HG02588 (cell line): Measurements from ENCODE around the gene PAXX.
A peak's percentile ranks its signal among the peaks of the same experiment; 100 is the strongest.
"Not testable (repeated sequence)": the region's sequence is repeated elsewhere in the genome, so short reads cannot be mapped to it uniquely, and the experiment has no call there.

ENCODE experiments used
- ATAC-seq: cut with Tn5 transposase; IDR thresholded peaks from one replicate; pipeline ENCODE4 v1.9.1; 2021; ENCODE audit warnings: mild to moderate bottlenecking, moderate library complexity; ENCODE audit not compliant: unreplicated experiment

PAXX gene

GRCh38 chr9:137029058-137029936, 37.1 kb downstream of the PAXX start:
- no peak for ATAC-seq

GRCh38 chr9:137030006-137030405, 37.8 kb downstream of the PAXX start:
- ATAC-seq: no peak

- ATAC-seq: no peak
Measured at GRCh38 chr9:137030538-137031527, 38.6 kb downstream of the PAXX start.

- no peak for ATAC-seq
Measured at GRCh38 chr9:137031904-137032640, 39.9 kb downstream of the PAXX start, which contains the start of gene FUT7. FUT7 (minus strand) TSS chr9:137032088; CDS start chr9:137031991, 97 bp downstream.

- ATAC-seq: no peak
Measured at GRCh38 chr9:137032858-137033257, 40.6 kb downstream of the PAXX start.

- ATAC-seq: not testable (repeated sequence)
Measured at GRCh38 chr9:137033481-137033880, 41.3 kb downstream of the PAXX start.

GRCh38 chr9:137034039-137034708, 42.0 kb downstream of the PAXX start:
- ATAC-seq: no peak

GRCh38 chr9:137034709-137035506, 42.7 kb downstream of the PAXX start:
- peak; percentile 43 for ATAC-seq

GRCh38 chr9:137035507-137035834, 43.2 kb downstream of the PAXX start:
- ATAC-seq: no peak

- ATAC-seq: no peak
Measured at GRCh38 chr9:137035937-137036336, 43.7 kb downstream of the PAXX start.

GRCh38 chr9:137037035-137037434, 44.8 kb downstream of the PAXX start:
- no peak for ATAC-seq

GRCh38 chr9:137037483-137037882, 45.3 kb downstream of the PAXX start:
- no peak for ATAC-seq

- ATAC-seq: no peak
Measured at GRCh38 chr9:137038916-137039315, 46.7 kb downstream of the PAXX start.

- no peak for ATAC-seq
Measured at GRCh38 chr9:137039611-137040366, 47.6 kb downstream of the PAXX start.

GRCh38 chr9:137040568-137040967, 48.3 kb downstream of the PAXX start:
- no peak for ATAC-seq

GRCh38 chr9:137041124-137041523, 48.9 kb downstream of the PAXX start:
- ATAC-seq: no peak

- no peak for ATAC-seq
Measured at GRCh38 chr9:137042751-137043727, 50.8 kb downstream of the PAXX start.
